Measurements from ENCODE around the gene VSTM4.

GRCh38 chr10:49072166-49072885 lies 43.0 kb downstream of the VSTM4 start:
- TF ChIP-seq POLR2AphosphoS5 (IDR thresholded peaks at IDR 0.05; ENCODE audit: low read depth) (no peak), CTCF (IDR thresholded peaks at IDR 0.05; ENCODE audit: insufficient read depth, low read length) (no peak), GABPA (IDR thresholded peaks at IDR 0.05; ENCODE audit: low read depth) (no peak)

Measured in HL-60 (cell line).